Activated CD4-positive, alpha-beta T cell treated with anti-CD3 and anti-CD28 coated beads, Interleukin-2, Interleukin-6, amounts not matched to agents 100 ng/mL and 50 ng/mL, durations not matched to agents 16 hours and 8 hours (primary cell): Measurements from ENCODE around the gene FGD4.

Source experiments
- DNase-seq: peaks from one replicate; pipeline ENCODE4 v3.0.0-alpha.2; 2020

Gene FGD4

DNA sequence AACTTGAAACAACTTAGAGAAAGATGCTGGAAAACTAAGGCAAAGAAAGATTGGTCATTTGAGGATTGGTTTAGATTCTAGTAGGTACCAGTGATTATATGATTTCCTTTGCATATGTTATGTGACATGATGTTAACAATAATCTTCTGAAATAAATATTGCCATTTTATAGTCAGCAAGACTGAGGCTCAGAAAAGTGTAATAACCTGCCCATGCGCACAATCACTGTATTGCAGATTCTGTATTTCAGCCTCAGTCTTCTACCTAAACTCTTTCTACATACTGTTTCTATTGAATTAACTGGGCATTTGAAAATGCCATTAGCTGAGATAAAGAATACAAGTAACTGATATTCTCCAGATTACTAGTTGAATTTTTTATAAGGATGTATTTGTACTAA, 61.3 kb downstream of the FGD4 start:
- no peak for DNase-seq

DNA sequence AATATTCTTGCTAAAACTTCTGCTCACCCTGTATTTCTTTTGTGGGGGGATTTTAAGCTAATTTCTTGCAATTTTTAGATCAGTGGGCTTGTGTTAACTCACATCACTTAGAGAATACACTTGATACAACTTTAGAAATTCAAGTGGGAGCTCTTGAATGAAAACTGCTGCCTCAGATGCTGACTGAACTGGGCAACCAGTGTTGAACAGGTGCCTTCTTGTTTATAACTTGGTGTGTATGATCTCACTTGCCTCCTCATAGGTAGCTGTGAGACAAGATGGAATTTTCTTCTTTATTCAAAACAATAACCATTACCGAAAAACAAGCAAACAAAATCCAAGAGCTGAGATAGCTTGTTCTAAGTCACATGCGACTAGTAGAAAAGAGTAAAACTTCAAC, 63.5 kb downstream of the FGD4 start:
- no peak for DNase-seq

DNA sequence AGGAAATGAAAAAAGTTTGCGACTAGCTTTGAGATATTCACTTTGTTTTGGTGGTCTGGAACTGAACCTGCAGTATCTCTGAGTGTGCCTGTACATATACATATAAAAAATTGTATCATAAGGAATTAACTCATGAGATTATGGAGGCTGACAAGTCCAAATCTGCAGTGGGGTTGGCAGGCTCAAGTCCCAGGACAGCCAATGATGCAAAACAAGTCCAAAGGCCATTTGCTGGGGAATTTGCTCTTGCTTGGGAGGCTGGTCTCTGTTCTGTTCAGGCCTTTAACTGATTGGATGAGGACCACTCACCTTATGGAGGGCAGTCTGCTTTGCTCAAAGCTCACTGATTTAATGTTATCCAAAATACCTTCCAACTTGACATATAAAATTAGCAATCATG, 66.8 kb downstream of the FGD4 start:
- DNase-seq, result no peak

DNA sequence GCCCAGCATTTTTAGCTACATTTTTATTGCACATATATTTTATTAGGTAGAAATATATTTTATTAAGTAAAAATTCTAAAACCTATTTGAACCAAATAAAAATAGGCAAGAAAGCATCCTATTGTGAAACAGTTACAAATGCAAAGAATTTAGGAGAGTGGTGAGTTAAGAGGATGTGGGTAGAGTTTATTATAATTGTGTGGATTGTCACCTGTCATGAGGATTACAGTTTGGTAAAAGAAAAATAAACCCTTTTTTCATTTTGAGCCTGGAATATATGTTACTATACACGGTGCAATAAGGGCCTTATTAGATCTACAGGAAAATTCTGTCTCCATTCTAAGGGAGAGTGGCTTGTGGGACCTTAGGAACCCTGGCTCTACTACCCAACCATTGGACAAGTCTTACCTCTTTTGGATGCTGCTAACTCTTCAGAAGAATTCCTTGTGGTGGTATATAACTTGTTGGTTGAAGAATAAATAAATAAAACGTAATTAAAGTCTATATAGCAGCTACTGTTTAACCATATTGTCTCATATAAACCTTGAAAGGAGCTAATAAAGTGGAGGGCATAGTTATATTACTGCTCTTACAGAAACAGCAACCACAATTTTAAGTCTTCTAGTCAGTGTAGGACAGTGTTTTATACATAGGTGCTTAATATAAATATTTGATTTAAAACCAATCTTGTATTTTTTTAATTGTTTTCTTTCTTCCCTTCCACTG, 67.8 kb downstream of the FGD4 start:
- no peak for DNase-seq

DNA sequence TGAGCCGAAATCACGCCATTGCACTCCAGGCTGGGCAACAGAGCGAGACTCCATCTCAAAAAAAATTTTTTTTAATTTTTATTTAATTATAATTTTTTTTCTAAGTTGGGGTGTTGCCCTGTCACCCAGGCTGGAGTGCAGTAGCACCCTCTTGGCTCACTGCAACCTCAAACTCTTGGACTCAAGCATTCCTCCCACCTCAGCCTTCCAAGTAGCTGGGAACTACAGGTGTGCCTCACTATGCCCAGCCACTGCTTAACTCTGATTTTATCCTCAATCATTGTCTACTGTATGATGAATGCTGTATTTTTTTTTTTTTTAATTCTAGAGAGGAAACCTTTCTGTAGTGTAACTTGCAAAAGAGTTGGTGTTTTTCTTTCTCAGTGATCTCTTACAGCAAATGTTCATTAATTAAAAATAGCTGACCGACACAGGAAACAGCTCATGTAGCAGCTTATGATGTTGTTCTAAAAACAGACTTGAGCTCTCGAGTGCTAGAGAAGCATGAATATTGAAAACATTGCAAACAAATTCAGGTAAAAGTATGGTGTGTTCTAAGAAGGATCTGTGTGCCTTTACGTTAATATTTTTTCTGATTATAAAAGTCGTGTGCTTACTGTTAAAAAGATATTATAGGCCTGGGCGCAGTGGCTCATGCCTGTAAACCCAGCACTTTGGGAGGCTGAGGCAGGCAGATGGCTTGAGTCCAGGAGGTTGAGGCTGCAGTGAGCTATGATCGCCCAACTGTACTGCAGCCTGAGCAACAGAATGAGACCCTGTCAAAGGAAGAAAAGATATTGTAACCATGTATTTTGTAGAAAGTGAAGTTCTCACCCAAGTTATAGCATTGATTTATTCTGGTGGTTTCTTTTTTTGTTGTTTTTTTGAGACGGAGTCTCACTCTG, 68.9 kb downstream of the FGD4 start:
- DNase-seq, result no peak

DNA sequence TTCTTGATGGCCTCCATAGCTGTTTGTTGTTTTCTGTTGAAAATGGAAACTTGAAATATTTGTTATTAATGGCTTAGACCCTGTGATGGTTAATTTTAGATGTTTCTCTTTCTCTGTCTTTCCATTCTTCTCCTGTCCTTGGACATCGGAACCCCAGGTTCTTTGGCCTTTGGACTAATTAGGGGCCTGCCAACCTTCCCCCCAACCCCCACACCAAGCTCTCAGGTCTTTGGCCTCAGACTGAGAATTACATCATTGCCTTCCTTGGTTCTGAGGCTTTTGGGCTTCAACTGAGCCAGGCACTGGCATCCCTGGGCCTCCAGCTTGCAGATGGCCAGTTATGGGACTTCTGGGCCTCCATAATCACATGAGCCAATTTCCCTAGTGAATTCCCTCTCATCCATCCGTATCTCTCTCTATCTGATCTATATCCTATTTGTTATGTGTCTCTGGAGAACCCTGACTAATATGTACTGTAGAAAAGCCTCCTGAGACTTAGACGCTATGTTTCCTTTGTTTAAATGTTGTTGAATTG, 71.6 kb downstream of the FGD4 start:
- DNase-seq, result no peak

DNA sequence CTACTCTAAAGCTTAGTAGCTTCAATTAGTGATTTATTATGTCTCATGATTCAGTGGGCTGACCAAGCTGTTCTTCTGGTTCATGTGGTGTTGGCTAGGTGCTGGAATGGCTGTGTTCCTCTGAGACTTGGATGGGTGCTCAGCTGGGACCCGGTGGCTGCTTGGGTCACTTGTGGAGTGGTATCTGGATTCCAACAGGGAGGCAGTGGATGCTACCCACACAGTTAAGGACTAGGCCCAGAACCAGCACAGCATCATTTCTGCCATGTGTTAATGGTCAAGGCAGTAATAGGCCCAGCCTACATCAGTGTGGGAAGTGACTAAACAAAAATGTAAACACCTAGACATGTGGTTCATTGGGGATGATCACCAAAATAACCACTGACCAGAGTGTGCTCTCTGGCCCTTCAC, 72.2 kb downstream of the FGD4 start:
- DNase-seq, result no peak

DNA sequence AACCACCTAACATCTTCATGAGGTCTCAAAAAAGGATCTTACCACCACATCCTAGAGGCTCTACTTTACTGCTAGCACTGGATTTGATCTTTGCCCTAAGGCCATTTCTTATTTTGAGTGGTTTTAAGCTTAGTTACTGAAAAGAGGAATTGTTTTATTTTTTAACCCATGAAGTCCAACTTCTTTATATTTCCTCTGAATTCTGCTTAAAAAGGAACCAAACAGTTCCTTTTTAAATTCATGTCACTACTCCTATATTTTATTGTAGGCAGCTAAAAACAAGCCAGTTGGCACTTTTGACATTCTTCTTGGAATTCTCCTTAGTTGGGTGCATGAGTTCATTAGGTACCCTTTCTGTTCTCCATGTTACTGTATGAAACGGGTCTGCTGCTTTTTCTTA, 76.4 kb downstream of the FGD4 start:
- no peak for DNase-seq

DNA sequence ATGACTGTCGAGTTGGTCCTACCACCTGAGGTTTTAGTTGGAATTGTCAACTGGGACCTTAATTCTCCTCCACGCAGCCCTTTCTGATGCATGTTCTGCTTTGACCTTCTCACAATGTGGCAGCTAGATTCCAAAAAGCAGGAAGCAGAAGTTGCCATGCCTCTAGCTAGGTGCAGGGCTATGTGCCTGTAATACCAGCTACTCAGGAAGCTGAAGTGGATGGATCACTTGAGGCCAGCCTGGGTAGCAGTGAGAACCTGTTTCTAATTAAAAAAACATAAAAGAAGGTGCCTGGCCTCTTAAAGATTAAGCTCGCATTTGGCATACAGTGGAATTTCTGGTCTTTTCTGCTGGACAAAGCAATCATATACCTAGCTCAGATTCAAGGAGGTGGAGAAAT, 77.1 kb downstream of the FGD4 start:
- DNase-seq, result no peak

DNA sequence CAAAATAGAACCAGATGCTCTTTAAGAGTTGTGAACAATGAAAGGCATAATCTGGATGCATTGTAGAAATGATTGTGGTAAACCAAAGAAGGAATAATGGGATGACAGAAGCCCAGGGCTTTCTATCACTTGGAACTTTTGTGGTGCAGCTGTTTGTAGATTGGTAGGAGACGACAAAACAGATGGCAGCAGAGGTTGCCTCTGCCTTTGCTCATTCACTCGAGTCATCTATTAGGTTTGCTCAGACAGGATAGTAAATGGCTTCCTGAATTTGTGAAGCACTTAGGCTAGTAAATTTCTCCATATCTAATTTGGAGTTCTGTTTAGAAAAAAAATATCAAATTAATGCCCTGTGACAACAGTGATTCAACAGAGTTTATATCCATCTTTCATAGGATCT, 78.4 kb downstream of the FGD4 start:
- no peak for DNase-seq

DNA sequence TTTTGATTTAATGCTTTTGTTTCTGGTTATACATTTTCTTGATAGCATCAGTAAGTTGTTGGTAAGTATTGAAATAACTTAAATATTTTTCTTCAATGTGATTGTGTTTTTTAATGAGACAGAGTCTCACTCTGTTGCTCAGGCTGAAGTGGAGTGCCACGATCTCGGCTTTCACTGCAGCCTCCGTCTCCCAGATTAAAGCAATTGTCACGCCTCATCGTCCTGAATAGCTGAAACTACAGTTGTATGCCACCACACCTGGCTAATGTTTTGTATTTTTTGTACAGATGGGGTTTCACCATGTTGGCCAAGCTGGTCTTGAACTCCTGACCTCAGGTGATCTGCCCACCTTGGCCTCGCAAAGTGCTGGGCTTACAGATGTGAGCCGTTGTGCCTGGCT, 78.8 kb downstream of the FGD4 start:
- no peak for DNase-seq

DNA sequence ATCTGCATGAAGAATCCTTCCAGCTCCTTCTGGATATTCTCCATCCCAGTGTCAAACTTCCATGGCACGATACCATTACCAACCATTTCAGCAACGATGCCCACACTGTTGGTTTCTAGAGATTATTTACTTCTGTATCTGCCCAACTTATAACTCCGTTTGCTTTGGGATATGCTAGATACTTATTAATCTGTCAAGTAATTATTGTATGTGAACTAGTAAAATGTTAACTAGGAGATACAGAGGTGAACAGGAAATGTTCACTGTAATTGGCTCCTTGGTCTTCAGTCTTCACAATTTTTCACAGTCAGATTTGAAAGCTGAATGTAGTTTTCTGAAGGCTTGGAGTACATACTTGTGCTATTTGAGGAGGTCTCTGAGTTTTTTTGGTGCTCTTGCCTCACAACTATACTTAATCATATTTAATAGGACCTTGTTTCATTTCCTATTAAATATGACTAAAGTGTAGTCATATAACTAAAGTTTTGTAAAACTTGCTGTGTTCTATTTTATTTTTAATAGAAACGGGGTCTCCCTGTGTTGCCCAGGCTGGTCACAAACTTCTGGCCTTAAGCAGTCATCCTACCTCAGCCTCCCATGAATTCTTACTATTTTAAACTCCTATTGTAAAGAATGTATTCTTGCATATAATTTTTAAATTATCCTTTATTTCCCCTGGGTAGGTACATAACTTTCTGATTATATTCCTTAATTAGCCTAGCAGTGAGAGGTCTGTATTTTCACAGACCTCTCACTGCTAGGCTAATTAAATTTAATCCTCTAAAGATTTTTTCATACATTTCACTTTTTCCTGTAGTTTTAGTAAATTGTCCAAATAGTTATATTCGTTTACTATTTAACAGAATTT, 79.7 kb downstream of the FGD4 start:
- DNase-seq, result no peak

DNA sequence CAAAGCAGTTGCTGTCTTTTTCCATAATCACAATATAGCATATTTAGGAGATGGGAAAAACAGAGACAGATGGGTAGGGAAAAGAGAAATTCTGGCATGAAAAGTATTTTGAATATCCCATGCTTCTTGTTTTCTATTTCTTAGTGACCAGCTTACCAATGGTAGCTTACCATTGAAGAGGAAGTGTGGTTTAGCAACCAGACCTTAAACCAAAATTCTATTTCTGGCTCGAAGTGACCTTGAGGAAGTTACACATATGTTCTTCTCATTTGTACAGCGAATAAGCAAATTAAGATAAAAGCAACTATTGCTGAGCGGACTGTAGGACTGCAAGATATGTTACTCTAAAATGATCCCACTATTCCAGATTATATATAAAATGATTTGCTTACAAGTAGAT, 82.9 kb downstream of the FGD4 start:
- DNase-seq, result no peak

DNA sequence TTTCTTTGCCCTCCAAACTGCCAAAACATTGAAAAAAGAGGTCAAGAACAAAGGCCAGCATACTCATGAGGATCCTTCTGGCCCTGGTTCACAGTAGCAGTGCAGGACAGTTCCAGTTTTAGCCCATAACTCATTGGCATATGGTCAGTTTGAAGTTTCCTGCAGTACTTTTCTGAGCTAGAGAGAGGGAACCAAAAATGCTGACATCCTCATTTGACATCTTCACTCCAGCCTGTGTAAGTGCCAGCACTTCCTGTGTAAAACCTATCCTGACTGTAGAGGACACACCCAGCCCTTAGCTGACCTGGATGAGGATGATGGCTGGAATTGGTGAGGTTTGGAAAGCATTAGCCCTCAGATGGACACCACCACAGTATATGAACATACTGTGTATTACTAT, 84.1 kb downstream of the FGD4 start:
- DNase-seq, result no peak

DNA sequence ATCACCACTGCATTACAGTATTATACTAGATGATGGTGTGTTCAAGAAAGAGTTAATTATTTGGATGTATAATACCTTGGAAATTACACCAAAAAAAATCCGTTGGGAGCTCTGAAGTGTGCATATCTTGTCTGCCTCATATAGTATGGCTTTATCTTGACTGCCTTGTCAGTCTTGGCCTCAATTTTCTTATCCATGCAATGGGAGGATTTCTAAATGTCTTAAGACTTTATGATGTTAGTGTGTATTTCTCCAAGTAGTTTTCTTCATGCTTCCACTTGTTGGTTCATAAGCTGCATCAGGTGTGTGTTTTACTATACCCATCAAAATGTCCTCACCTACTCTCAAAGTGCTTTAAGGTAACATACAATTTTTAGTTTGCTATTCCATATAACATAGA, 84.6 kb downstream of the FGD4 start:
- no peak for DNase-seq

DNA sequence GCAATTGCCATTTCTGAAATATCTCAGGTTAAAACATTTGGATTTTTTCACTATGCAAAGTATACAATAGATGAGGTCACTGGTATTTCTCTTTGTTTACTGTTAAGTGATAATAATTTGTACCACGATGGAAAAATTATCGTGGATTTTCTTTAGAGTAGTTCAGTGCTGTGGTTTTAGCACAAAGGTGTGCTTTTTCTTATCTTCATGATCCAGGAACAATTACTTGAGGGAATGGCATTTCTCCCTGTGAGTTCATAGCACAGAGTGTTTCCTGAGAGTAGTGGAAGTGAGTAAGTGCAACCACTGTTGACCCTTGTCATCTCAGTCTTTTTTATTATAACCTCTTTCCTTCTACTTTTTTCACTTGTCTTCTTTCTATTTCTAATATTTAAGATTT, 86.8 kb downstream of the FGD4 start:
- no peak for DNase-seq

DNA sequence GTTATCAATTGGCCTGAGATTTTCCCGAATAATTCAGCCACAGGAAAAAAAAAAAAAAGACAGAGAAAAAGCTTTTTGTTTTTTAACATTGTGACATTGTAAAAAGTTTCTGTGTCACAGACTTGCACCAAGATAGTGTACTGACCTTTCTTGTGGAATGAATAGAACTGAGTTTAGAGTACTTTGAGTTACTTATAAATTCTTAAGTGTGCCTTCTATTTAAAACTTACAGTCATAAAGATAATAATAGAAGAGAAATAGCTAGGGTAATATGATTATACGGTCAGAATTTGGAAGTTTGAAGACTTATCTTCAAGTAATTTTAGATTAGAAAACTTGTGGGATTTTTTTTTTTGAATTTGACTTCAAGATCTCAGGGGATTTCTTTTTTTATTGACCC, 88.8 kb downstream of the FGD4 start:
- DNase-seq, result no peak

DNA sequence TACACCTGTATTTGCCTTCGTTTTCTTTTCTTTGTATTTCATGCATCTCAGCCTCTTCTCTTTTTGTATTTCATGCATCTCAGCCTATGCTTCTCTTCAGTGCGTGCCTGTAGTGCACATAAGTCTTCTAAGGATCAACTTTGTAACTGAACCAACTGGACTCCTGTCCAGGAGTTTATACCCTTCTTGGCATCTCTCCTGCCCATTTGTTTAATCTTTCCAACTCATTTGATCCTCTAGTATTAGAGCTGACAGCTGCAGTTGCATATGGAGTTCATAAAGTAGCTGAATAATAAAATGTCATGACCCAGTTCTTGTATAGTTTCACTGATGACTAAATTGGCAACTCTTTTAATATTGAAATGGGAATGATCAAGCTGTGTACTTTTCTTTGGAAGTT, 89.7 kb downstream of the FGD4 start:
- DNase-seq, result no peak

DNA sequence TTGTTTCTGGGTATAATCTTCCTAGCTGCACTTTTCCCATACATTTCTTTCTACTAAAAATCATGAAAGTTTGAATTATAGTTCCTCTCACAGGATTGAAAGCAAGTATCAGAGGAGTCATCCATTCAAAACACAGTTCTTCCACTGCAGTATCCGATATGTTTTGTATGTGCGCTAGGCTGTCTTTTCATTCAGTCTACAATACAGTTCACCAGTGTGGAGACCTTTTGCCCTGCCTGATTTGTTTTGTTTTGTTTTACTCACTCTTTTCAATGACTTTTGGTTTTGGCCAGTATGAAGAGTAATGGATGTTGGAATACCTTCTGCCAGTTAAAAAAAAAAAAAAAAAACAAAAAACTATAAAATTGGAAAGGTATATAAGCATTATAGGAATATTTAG, 91.4 kb downstream of the FGD4 start:
- DNase-seq, result no peak

DNA sequence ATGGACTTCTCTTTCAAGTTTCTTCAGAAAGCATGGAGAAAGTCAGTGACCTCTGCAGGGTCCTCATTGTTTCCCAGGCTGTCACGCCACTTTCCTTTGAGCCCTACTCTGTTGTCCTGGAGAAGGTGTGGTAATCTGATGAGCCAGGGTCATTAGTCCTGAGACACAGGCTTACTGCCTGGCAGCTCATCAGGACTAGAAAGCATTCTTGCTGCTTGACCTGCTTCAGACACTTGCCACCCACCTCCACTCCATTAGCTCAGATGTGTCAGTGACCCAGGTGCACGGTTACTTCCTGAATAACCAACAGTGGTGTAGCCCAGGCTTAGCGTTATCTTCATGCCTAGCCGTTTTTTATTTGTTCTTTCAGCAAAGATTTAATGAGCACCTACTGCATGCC, 93.9 kb downstream of the FGD4 start:
- DNase-seq, result no peak

DNA sequence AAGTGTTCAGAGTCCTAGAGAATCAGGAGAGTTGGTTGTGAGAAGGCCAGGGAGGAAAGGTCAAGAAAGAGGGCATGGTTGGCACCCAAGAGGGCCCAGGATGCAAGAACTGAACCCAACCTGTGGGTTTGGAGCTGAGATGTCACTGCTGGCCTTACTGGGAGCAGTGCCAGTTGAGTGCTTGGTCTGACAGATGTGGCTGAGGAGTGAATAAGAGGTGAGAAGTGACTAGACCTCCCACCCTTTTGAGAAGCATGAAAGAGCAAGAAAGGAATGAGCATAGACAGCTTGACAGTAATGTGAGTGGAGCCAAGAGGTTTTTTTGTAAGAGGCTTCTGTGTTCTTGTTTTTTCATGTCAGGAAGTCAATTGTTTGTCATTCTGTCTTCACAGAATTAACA, 95.3 kb downstream of the FGD4 start:
- no peak for DNase-seq

DNA sequence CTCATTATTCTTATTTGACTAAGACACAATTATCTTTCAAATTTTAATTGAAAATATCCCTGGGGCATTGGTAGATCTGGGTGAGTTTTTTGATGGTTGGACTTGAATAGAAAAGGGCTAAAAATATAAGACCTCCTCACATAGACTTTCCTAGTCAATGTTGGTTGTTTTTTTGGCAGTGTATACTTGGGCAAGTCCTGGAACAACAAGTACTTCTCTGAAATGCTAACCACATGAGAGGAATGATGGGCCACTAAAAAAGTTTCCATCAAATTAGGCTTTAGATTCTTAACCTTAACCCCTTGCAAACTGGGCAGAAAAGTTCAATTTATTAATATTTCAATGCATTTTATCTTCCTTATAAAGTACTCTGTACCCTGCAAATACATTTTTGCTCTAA, 97.6 kb downstream of the FGD4 start:
- no peak for DNase-seq

DNA sequence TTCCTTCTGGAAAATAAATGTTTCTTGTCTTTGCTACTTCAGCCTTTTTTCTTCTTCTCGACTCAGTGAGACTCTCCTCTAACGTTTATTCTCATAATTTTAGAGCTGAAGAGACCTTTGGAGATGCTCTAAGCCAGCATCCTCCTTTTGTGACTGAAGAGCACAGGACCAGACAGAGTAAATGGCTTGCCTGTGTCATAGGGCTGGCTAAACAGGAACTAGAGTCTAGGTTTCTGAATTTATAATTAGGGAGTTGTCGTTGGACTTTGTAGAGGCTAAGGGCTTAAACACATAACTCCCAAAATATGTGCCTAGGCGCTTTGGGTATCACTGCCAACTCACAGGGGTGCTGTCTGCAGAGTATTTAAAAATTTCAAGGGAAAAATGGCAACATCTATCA, 98.5 kb downstream of the FGD4 start:
- DNase-seq, result no peak
